ENCODE results near the gene SLC66A3. TPM values are rescaled to one million over a fixed set of nuclear protein-coding genes. Genes with fewer than 3 reads are reported as not detected.
A peak's percentile ranks its signal among the peaks of the same experiment; 100 is the strongest.

The SLC66A3 gene
- total RNA-seq, 1 experiment from 2014 or later, result 12.5 TPM

DNA sequence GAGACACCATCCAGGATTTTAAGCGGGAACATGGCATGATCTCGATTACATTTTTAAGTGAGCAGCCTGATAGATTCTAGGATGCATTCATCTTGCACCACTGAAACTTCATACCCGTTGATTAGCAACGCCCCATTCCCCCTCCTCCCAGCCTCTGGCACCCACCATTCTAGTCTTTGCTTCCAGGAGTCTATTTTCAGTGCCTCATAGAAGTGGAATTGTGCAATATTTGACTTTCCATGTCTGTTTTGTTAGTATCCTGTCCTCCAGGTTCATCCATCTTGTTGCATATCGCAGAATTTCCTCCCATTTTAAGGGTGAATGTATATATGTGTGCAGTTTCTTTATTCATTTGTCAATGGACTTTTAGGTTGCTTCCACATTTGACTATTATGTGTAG is 20.9 kb upstream of the SLC66A3 start:
- ATAC-seq, result no peak

DNA sequence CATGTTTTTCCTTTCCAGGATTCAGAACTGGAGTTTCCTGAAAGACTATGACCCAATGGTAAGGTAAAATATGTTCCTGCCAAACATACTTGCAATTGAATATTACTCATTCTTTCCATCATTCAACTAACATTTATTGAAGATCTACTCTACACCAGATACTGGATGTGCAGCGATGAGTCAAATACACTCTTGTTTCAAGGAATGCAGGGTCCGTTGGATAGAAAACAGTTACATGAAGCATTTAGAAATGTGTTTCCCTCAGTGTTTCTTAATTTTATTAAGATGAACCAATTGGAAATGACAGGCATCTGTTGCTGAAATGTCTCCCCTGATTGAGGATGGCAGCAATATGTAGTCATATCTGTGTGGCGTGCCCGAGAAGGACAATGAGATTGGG is 14.8 kb upstream of the SLC66A3 start:
- ChIA-PET POLR2A (no interaction called here), CTCF (no interaction called here)
- no peaks in the 10 kb centered on the region for H3K4me1 Mint-ChIP-seq
- no peak for ATAC-seq
- H3K9me3 Mint-ChIP-seq, result peaks cover 7% of the 10 kb centered on the region
- no peak for TF ChIP-seq TP53 (CRISPR knock-in tag; IDR thresholded peaks at IDR 0.05)
- no peak for TF ChIP-seq ZBTB21 (CRISPR knock-in tag; IDR thresholded peaks at IDR 0.05; ENCODE audit: borderline replicate concordance)
- no peak for TF ChIP-seq HMGA2 (CRISPR knock-in tag; IDR thresholded peaks at IDR 0.05)
- TF ChIP-seq, protein P1, sequence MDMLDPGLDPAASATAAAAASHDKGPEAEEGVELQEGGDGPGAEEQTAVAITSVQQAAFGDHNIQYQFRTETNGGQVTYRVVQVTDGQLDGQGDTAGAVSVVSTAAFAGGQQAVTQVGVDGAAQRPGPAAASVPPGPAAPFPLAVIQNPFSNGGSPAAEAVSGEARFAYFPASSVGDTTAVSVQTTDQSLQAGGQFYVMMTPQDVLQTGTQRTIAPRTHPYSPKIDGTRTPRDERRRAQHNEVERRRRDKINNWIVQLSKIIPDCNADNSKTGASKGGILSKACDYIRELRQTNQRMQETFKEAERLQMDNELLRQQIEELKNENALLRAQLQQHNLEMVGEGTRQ (CRISPR knock-in tag; IDR thresholded peaks at IDR 0.05), result no peak
- TF ChIP-seq ZNF423 (CRISPR knock-in tag; IDR thresholded peaks at IDR 0.05), result no peak
- no peak for TF ChIP-seq ESRRA (CRISPR knock-in tag; IDR thresholded peaks at IDR 0.05; ENCODE audit: borderline replicate concordance)
- no peak for TF ChIP-seq SMAD4 (CRISPR knock-in tag; IDR thresholded peaks at IDR 0.05)
- TF ChIP-seq, protein P2, sequence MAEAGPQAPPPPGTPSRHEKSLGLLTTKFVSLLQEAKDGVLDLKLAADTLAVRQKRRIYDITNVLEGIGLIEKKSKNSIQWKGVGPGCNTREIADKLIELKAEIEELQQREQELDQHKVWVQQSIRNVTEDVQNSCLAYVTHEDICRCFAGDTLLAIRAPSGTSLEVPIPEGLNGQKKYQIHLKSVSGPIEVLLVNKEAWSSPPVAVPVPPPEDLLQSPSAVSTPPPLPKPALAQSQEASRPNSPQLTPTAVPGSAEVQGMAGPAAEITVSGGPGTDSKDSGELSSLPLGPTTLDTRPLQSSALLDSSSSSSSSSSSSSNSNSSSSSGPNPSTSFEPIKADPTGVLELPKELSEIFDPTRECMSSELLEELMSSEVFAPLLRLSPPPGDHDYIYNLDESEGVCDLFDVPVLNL (CRISPR knock-in tag; IDR thresholded peaks at IDR 0.05; ENCODE audit: borderline replicate concordance, low read depth), result no peak
- TF ChIP-seq, protein P3, sequence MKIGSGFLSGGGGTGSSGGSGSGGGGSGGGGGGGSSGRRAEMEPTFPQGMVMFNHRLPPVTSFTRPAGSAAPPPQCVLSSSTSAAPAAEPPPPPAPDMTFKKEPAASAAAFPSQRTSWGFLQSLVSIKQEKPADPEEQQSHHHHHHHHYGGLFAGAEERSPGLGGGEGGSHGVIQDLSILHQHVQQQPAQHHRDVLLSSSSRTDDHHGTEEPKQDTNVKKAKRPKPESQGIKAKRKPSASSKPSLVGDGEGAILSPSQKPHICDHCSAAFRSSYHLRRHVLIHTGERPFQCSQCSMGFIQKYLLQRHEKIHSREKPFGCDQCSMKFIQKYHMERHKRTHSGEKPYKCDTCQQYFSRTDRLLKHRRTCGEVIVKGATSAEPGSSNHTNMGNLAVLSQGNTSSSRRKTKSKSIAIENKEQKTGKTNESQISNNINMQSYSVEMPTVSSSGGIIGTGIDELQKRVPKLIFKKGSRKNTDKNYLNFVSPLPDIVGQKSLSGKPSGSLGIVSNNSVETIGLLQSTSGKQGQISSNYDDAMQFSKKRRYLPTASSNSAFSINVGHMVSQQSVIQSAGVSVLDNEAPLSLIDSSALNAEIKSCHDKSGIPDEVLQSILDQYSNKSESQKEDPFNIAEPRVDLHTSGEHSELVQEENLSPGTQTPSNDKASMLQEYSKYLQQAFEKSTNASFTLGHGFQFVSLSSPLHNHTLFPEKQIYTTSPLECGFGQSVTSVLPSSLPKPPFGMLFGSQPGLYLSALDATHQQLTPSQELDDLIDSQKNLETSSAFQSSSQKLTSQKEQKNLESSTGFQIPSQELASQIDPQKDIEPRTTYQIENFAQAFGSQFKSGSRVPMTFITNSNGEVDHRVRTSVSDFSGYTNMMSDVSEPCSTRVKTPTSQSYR (CRISPR knock-in tag; IDR thresholded peaks at IDR 0.05), result no peak
- TF ChIP-seq, protein P4, sequence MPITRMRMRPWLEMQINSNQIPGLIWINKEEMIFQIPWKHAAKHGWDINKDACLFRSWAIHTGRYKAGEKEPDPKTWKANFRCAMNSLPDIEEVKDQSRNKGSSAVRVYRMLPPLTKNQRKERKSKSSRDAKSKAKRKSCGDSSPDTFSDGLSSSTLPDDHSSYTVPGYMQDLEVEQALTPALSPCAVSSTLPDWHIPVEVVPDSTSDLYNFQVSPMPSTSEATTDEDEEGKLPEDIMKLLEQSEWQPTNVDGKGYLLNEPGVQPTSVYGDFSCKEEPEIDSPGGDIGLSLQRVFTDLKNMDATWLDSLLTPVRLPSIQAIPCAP (CRISPR knock-in tag; IDR thresholded peaks at IDR 0.05), result no peak
- no peak for TF ChIP-seq CBFB (CRISPR knock-in tag; IDR thresholded peaks at IDR 0.05; ENCODE audit: low read depth)
- TF ChIP-seq ELF4 (CRISPR knock-in tag; IDR thresholded peaks at IDR 0.05; ENCODE audit: low read depth), result no peak
- no peak for TF ChIP-seq ZNF317 (CRISPR knock-in tag; IDR thresholded peaks at IDR 0.05; ENCODE audit: borderline replicate concordance, low read depth)
- TF ChIP-seq, protein P5, sequence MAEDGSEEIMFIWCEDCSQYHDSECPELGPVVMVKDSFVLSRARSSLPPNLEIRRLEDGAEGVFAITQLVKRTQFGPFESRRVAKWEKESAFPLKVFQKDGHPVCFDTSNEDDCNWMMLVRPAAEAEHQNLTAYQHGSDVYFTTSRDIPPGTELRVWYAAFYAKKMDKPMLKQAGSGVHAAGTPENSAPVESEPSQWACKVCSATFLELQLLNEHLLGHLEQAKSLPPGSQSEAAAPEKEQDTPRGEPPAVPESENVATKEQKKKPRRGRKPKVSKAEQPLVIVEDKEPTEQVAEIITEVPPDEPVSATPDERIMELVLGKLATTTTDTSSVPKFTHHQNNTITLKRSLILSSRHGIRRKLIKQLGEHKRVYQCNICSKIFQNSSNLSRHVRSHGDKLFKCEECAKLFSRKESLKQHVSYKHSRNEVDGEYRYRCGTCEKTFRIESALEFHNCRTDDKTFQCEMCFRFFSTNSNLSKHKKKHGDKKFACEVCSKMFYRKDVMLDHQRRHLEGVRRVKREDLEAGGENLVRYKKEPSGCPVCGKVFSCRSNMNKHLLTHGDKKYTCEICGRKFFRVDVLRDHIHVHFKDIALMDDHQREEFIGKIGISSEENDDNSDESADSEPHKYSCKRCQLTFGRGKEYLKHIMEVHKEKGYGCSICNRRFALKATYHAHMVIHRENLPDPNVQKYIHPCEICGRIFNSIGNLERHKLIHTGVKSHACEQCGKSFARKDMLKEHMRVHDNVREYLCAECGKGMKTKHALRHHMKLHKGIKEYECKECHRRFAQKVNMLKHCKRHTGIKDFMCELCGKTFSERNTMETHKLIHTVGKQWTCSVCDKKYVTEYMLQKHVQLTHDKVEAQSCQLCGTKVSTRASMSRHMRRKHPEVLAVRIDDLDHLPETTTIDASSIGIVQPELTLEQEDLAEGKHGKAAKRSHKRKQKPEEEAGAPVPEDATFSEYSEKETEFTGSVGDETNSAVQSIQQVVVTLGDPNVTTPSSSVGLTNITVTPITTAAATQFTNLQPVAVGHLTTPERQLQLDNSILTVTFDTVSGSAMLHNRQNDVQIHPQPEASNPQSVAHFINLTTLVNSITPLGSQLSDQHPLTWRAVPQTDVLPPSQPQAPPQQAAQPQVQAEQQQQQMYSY (CRISPR knock-in tag; IDR thresholded peaks at IDR 0.05), result no peak
- no peak for TF ChIP-seq SMAD3 (CRISPR knock-in tag; IDR thresholded peaks at IDR 0.05; ENCODE audit: borderline replicate concordance)
- TF ChIP-seq, protein P6, sequence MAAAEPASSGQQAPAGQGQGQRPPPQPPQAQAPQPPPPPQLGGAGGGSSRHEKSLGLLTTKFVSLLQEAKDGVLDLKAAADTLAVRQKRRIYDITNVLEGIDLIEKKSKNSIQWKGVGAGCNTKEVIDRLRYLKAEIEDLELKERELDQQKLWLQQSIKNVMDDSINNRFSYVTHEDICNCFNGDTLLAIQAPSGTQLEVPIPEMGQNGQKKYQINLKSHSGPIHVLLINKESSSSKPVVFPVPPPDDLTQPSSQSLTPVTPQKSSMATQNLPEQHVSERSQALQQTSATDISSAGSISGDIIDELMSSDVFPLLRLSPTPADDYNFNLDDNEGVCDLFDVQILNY (CRISPR knock-in tag; IDR thresholded peaks at IDR 0.05), result no peak
- TF ChIP-seq, protein P7, sequence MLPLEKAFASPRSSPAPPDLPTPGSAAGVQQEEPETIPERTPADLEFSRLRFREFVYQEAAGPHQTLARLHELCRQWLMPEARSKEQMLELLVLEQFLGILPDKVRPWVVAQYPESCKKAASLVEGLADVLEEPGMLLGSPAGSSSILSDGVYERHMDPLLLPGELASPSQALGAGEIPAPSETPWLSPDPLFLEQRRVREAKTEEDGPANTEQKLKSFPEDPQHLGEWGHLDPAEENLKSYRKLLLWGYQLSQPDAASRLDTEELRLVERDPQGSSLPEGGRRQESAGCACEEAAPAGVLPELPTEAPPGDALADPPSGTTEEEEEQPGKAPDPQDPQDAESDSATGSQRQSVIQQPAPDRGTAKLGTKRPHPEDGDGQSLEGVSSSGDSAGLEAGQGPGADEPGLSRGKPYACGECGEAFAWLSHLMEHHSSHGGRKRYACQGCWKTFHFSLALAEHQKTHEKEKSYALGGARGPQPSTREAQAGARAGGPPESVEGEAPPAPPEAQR (CRISPR knock-in tag; IDR thresholded peaks at IDR 0.05), result no peak
- no peak for TF ChIP-seq ZNF396 (CRISPR knock-in tag; IDR thresholded peaks at IDR 0.05; ENCODE audit: borderline replicate concordance)
- TF ChIP-seq GABPB1 (CRISPR knock-in tag; IDR thresholded peaks at IDR 0.05), result no peak
- TF ChIP-seq, protein P8, sequence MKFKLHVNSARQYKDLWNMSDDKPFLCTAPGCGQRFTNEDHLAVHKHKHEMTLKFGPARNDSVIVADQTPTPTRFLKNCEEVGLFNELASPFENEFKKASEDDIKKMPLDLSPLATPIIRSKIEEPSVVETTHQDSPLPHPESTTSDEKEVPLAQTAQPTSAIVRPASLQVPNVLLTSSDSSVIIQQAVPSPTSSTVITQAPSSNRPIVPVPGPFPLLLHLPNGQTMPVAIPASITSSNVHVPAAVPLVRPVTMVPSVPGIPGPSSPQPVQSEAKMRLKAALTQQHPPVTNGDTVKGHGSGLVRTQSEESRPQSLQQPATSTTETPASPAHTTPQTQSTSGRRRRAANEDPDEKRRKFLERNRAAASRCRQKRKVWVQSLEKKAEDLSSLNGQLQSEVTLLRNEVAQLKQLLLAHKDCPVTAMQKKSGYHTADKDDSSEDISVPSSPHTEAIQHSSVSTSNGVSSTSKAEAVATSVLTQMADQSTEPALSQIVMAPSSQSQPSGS (CRISPR knock-in tag; IDR thresholded peaks at IDR 0.05; ENCODE audit: borderline replicate concordance, low read depth), result no peak
- H3K4me3 Mint-ChIP-seq, result no peak overlapping the region
- H3K27me3 Mint-ChIP-seq (ENCODE audit: low read depth), result no peaks in the 10 kb centered on the region
- H3K27ac Mint-ChIP-seq, result no peak overlapping the region
- DNase-seq (ENCODE audit: low spot score), result no peak
- H3K36me3 Mint-ChIP-seq, result no peaks in the 10 kb centered on the region

More for the DNA sequence above, 20.9 kb upstream of the SLC66A3 start:
- TF ChIP-seq GABPB1 (CRISPR knock-in tag; IDR thresholded peaks at IDR 0.05) (peak; percentile 43; the same call in 1 of the 2 replicates), ZNF423 (CRISPR knock-in tag; IDR thresholded peaks at IDR 0.05) (no peak)
- POLR2A ChIA-PET, result interaction anchor here (3.2 kb wide), 1 partner anchor 21 kb away, joined by 10 read pairs; the partner anchor contains the start of gene SLC66A3
- DNase-seq (ENCODE audit: low spot score), result no peak
- H3K27ac Mint-ChIP-seq, result no peak overlapping the region
- H3K4me1 Mint-ChIP-seq, result peaks cover 9% of the 10 kb centered on the region
- no peaks in the 10 kb centered on the region for H3K36me3 Mint-ChIP-seq
- no peaks in the 10 kb centered on the region for H3K9me3 Mint-ChIP-seq
- H3K4me3 Mint-ChIP-seq, result no peak overlapping the region
- CTCF ChIA-PET, result interaction anchor here (0.6 to 7.1 kb wide), 14 partner anchors 9 to 455 kb away, joined by 3 to 231 read pairs (median 26); partner anchors contain the start of gene SLC66A3
- peaks cover 4% of the 10 kb centered on the region; the same call in 1 of the 2 replicates for H3K27me3 Mint-ChIP-seq (ENCODE audit: low read depth)
